Lower leg skin (tissue), 4 donors: ENCODE results near the gene GLB1L2. TPM values are rescaled to one million over a fixed set of nuclear protein-coding genes. Genes with fewer than 3 reads are reported as not detected.

ENCODE experiments used
- DNase-seq, 2 donors: peaks; one replicate each; pipeline ENCODE4 v3.0.0-alpha.2; 2019; ENCODE audit warnings: low spot score in 2 of 2
- H3K4me3 ChIP-seq: fragments of 200-600 bp; sonication (generic); 2 replicates; pipeline ENCODE4 v1.5.1; 2017; ENCODE audit warnings: mild to moderate bottlenecking, low read depth; ENCODE audit not compliant: poor library complexity, severe bottlenecking
- CTCF ChIP-seq, 3 donors: fragments of 450-650 bp; IDR thresholded peaks; one replicate each; pipeline ENCODE4 v1.5.1; 2016; ENCODE audit warnings: antibody characterized with exemption in 3 of 3, mild to moderate bottlenecking in 3 of 3, moderate library complexity in 2 of 3
- POLR2A ChIP-seq, 2 donors: fragments of 450-650 bp; IDR thresholded peaks; one replicate each; pipeline ENCODE4 v1.6.1; 2016 to 2017; ENCODE audit warnings: antibody characterized with exemption in 2 of 2, mild to moderate bottlenecking in 1 of 2, moderate library complexity in 1 of 2
- WGBS, 2 donors: methylation state at CpG; one replicate each; pipeline ENCODE4 v1.1.5; 2018; 5-methylcytosine and 5-hydroxymethylcytosine counted together
- intact Hi-C: fragments of 100-400 bp; cut with DNase I; formaldehyde crosslinking; loops from one replicate; pipeline ENCODE4 v1.15.0; 2023; ENCODE audit warnings: low total_unique reads
- total RNA-seq, 4 donors: library from RNA; depleted of rRNA; stranded (reverse); fragments of >200 nt; gene quantifications; one replicate each; pipeline ENCODE4 v1.1.0, GENCODE V29; 2016

GLB1L2 gene
- total RNA-seq, 4 donors from 2014 or later, result 9.1 to 21.6 (median 15.1) TPM

GRCh38 chr11:134395002-134395401 is 63.2 kb downstream of the GLB1L2 start:
- no peak for DNase-seq
- intact Hi-C loops, result no loop called here
- TF ChIP-seq CTCF (IDR thresholded peaks at IDR 0.05), result no peak
- no peak overlapping the region for H3K4me3 ChIP-seq
- 63 to 79% methylated on average over 12 of the region's 12 CpGs for WGBS, 2 donors

- no peak overlapping the region for H3K4me3 ChIP-seq
- intact Hi-C loops, result no loop called here
- DNase-seq, result no peak
- 85 to 86% methylated on average over 14 to 18 of the region's 18 CpGs for WGBS, 2 donors
- TF ChIP-seq CTCF (IDR thresholded peaks at IDR 0.05) (no peak), POLR2A (IDR thresholded peaks at IDR 0.05) (no peak)
Measured at GRCh38 chr11:134397304-134398078, 65.7 kb downstream of the GLB1L2 start.

DNA sequence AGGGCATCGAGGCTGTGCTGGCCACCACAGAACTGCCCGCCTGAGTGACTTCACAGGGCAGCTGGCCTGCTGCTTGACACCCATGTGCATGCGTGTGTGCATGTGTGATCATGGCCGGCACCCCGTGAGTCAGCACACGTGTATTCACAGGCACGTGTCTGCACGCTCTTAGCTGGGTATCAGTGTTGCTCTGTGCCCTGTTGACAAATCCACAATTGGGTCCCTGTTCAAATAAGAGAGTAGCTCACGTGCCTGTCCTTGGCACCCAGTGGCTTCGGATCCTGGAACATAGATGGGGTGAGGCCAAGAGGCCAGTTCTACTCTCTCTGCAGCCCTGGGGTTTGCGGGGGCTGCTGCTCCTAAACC is 66.3 kb downstream of the GLB1L2 start:
- H3K4me3 ChIP-seq, result no peak overlapping the region
- TF ChIP-seq CTCF (IDR thresholded peaks at IDR 0.05) (no peak), POLR2A (IDR thresholded peaks at IDR 0.05) (no peak)
- intact Hi-C loops, result no loop called here
- DNase-seq, result no peak
- WGBS, 2 donors, result 74 to 80% methylated on average over 11 of the region's 11 CpGs

DNA sequence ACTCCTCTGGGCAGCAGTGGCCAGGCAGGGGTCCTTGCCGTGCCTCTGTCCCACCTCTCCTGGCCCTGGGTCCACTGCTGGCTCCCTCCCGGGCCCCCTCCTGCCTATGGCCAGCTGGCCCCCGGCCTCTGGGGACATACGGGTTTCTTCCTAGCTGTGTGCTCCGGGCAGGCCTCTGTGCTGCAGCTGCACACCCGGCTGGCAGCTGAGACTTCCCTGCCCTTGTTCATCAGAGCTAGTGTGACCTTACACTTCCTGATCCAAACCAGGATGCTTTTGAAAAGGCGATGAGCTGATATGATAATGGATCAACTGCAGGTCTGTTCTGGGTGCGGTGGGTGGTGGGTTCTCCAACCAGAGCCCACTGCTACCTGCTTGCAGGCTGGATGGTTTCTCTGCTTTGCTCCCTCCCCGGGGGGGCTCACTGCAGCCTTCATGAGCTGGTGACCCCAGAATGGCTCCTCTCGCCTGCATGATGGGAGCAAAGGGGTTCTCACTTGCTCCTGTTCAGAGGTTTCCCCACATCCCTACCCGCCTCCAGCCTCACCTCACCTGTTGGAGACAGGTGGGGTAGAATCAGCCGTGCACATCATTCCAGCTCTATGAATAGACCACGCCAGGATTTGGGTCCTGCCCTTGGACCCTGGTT is 67.0 kb downstream of the GLB1L2 start:
- intact Hi-C loops, result no loop called here
- no peak for TF ChIP-seq CTCF (IDR thresholded peaks at IDR 0.05)
- TF ChIP-seq POLR2A (IDR thresholded peaks at IDR 0.05), result no peak
- 67 to 74% methylated on average over 13 of the region's 13 CpGs for WGBS, 2 donors

DNA sequence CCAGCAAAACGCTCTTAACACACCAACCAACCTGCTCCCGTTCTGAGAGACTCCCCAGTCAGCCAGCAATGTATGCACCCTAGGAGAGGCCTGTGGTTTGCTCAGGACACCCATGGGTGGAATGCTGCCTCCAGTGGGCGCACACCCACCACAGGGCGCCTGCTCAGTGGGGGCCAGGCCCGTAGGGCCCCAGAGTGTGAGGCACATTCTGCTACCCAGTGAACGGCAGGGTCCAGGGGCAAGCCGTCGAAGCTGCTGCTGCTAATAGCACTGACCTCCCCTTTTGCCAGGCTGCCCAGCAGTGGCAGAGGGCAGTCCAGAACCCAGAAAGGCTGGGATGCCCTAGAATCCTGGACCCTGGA is 67.5 kb downstream of the GLB1L2 start:
- WGBS, 2 donors, result 84 to 90% methylated on average over 4 to 8 of the region's 8 CpGs
- no peak for DNase-seq
- intact Hi-C loops, result no loop called here
- TF ChIP-seq POLR2A (IDR thresholded peaks at IDR 0.05), result no peak
- no peak for TF ChIP-seq CTCF (IDR thresholded peaks at IDR 0.05)
- no peak overlapping the region for H3K4me3 ChIP-seq

More for the DNA sequence above, 67.0 kb downstream of the GLB1L2 start:
- H3K4me3 ChIP-seq, result no peak overlapping the region
- no peak for DNase-seq
